K562 (cell line): ENCODE results near the gene MSANTD1. TPM values are rescaled to one million over a fixed set of nuclear protein-coding genes. Genes with fewer than 3 reads are reported as not detected.

Source experiments
- ATAC-seq: fragments of 200-7000 bp; cut with Tn5 transposase; 3 replicates; pipeline ENCODE4 v1.9.1; 2020; ENCODE audit warnings: moderate library complexity
- BruUV-seq: library from RNA; stranded (reverse); fragments of 400-500 nt; replicated peaks from 2 replicates; lab custom pipeline; 2021; lab: Mats Ljungman, UMichigan
- CTCF ChIA-PET: fragments of 300-600 bp; formaldehyde crosslinking; extraction: SDS; loops from one replicate; lab custom pipeline; 2021; ENCODE audit warnings: low intra/inter-chr PET ratio; lab: Yijun Ruan, JAX
- POLR2A ChIA-PET: fragments of 300-600, 350-650 bp; sonication (Branson Sonifier 250); formaldehyde crosslinking; extraction: SDS; loops from one replicate; lab custom pipeline; 2021; ENCODE audit warnings: antibody characterized with exemption, inconsistent platforms; lab: Yijun Ruan, JAX
- DNase-seq, 4 experiments: peaks; one replicate each; pipeline versions ENCODE4 v3.0.0 to v3.0.0-alpha.2; 2011 to 2018; ENCODE audit warnings: low spot score in 3 of 4, mixed read lengths in 3 of 4; ENCODE audit errors: extremely low read depth in 1 of 4
- FAIRE-seq: peaks from 2 replicates; lab custom pipeline; 2011; peaks lifted over from hg19 to GRCh38; lab: Jason Lieb, UNC
- H2AFZ ChIP-seq: 2 replicates; pipeline ENCODE4 v1.6.0; 2011; ENCODE audit warnings: low read depth, low read length, control low read depth, inconsistent platforms
- H3K27ac ChIP-seq: fragments of 200-600 bp; 3 replicates; pipeline ENCODE4 v1.8.0; 2011; ENCODE audit warnings: low read depth, mild to moderate bottlenecking, control low read depth, inconsistent platforms, low read length, moderate library complexity, mixed read lengths; ENCODE audit errors: extremely low read depth
- H3K27me3 ChIP-seq, 2 experiments: fragments of 300-600 bp in 1 of 2; 2 replicates in 1 of 2; 3 replicates in 1 of 2; pipeline versions ENCODE4 v1.6.0 to v1.8.0; 2011; ENCODE audit warnings: inconsistent platforms in 2 of 2, low read length in 2 of 2, mild to moderate bottlenecking in 1 of 2, mixed read lengths in 1 of 2, moderate library complexity in 1 of 2; ENCODE audit not compliant: control insufficient read depth in 2 of 2, insufficient read depth in 2 of 2
- H3K36me3 ChIP-seq: fragments of 300-600 bp; 3 replicates; pipeline ENCODE4 v1.8.0; 2011; ENCODE audit warnings: mild to moderate bottlenecking, low read length, inconsistent platforms; ENCODE audit not compliant: control insufficient read depth, insufficient read depth
- H3K4me1 ChIP-seq, 2 experiments: fragments of 200-600 bp in 1 of 2; replicated peaks in 1 of 2; 2 replicates in 1 of 2; 3 replicates in 1 of 2; pipeline versions ENCODE4 v1.5.1 to v1.8.0; 2011; ENCODE audit warnings: inconsistent platforms in 2 of 2, low read length in 2 of 2, mild to moderate bottlenecking in 1 of 2, mixed read lengths in 1 of 2, moderate library complexity in 1 of 2; ENCODE audit not compliant: control insufficient read depth in 2 of 2, insufficient read depth in 2 of 2
- H3K4me2 ChIP-seq: 2 replicates; pipeline ENCODE4 v1.6.1; 2011; ENCODE audit warnings: low read length, control low read depth, inconsistent platforms, mixed read lengths; ENCODE audit not compliant: insufficient read depth
- H3K4me3 ChIP-seq: fragments of 200-600 bp; sonication (generic), shearing (Covaris generic); 2 replicates; pipeline ENCODE4 v1.5.1; 2016; ENCODE audit warnings: control low read depth, inconsistent platforms
- H3K79me2 ChIP-seq: fragments of 200-600 bp; 3 replicates; pipeline ENCODE4 v1.8.0; 2011; ENCODE audit warnings: low read length, inconsistent platforms; ENCODE audit not compliant: control insufficient read depth, insufficient read depth
- H3K9ac ChIP-seq, 2 experiments: 2 replicates each; pipeline versions ENCODE4 v1.6.0 to v1.6.1; 2011; ENCODE audit warnings: low read depth in 2 of 2, low read length in 2 of 2, control low read depth in 1 of 2, inconsistent platforms in 1 of 2, mild to moderate bottlenecking in 1 of 2, mixed read lengths in 1 of 2; ENCODE audit not compliant: insufficient read depth in 1 of 2
- H3K9me1 ChIP-seq: one replicate; pipeline ENCODE4 v1.6.0; 2011; ENCODE audit warnings: inconsistent platforms, mild to moderate bottlenecking, low read length, moderate library complexity; ENCODE audit not compliant: control insufficient read depth, insufficient read depth
- H3K9me3 ChIP-seq: replicated peaks from 2 replicates; pipeline ENCODE4 v1.5.1; 2011; ENCODE audit warnings: low read depth, low read length, inconsistent platforms; ENCODE audit not compliant: control insufficient read depth, insufficient read depth
- H4K20me1 ChIP-seq: replicated peaks from 2 replicates; pipeline ENCODE4 v1.6.1; 2011; ENCODE audit warnings: low read length, inconsistent platforms, mixed read lengths; ENCODE audit not compliant: control insufficient read depth, insufficient read depth
- ARID3A ChIP-seq: IDR thresholded peaks from 2 replicates; pipeline ENCODE4 v1.6.1; 2012; ENCODE audit warnings: low read depth, low read length, improper control_type of control experiment, borderline replicate concordance
- CTBP1 ChIP-seq: fragments of 450-650 bp; IDR thresholded peaks from 2 replicates; pipeline ENCODE4 v1.6.1; 2016; ENCODE audit warnings: borderline replicate concordance
- KAT8 ChIP-seq: fragments of 450-650 bp; IDR thresholded peaks from 2 replicates; pipeline ENCODE4 v1.6.1; 2016; ENCODE audit warnings: low read depth, mild to moderate bottlenecking
- LCOR ChIP-seq: sonication (generic); formaldehyde crosslinking; IDR thresholded peaks from 2 replicates; pipeline ENCODE4 v1.8.0; 2022; ENCODE audit warnings: mild to moderate bottlenecking, missing genetic modification reagents
- MCM5 ChIP-seq: fragments of 450-650 bp; IDR thresholded peaks from 2 replicates; pipeline ENCODE4 v1.6.1; 2016; ENCODE audit warnings: low read depth
- MTA2 ChIP-seq: fragments of 450-650 bp; IDR thresholded peaks from 2 replicates; pipeline ENCODE4 v1.6.1; 2016; ENCODE audit warnings: low read depth
- MYBL2 ChIP-seq, 2 experiments: fragments of 450-650 bp in 1 of 2; sonication (generic) in 1 of 2; formaldehyde crosslinking in 1 of 2; IDR thresholded peaks; 2 replicates each; pipeline versions ENCODE4 v1.6.1 to v1.8.1; 2017 to 2022; ENCODE audit warnings: borderline replicate concordance in 1 of 2, inconsistent platforms in 1 of 2, low read depth in 1 of 2, mild to moderate bottlenecking in 1 of 2, missing genetic modification reagents in 1 of 2, moderate library complexity in 1 of 2
- POLR3G ChIP-seq: IDR thresholded peaks from 2 replicates; pipeline ENCODE4 v1.6.1; 2011; ENCODE audit not compliant: insufficient read length, insufficient replicate concordance; ENCODE audit errors: extremely low read depth
- TCF3 ChIP-seq: sonication (generic); formaldehyde crosslinking; IDR thresholded peaks from 2 replicates; pipeline ENCODE4 v1.4.0; 2020; ENCODE audit warnings: mild to moderate bottlenecking, missing genetic modification reagents
- TCF7 ChIP-seq: sonication (generic); IDR thresholded peaks from 2 replicates; pipeline ENCODE4 v1.6.1; 2016; ENCODE audit warnings: antibody characterized with exemption, borderline replicate concordance
- TEAD1 ChIP-seq, 2 experiments: fragments of 450-650 bp in 1 of 2; sonication (generic) in 1 of 2; formaldehyde crosslinking; IDR thresholded peaks; 2 replicates each; pipeline versions ENCODE4 v1.4.0 to v1.8.0; 2020 to 2022; ENCODE audit warnings: mild to moderate bottlenecking in 2 of 2, missing genetic modification reagents in 1 of 2
- TRIM28 ChIP-seq: fragments of 450-650 bp; IDR thresholded peaks from 2 replicates; pipeline ENCODE4 v1.6.1; 2017
- ZFP30 ChIP-seq: fragments of 250-450 bp; sonication (Bioruptor Pico); IDR thresholded peaks from 2 replicates; pipeline ENCODE4 v1.8.0; 2022; ENCODE audit warnings: moderate library complexity, mild to moderate bottlenecking, inconsistent platforms, borderline replicate concordance
- ZNF280A ChIP-seq: fragments of 450-650 bp; IDR thresholded peaks from 2 replicates; pipeline ENCODE4 v1.6.1; 2018; ENCODE audit warnings: mild to moderate bottlenecking, low read depth; ENCODE audit not compliant: partially characterized antibody
- ZNF609 ChIP-seq: sonication (generic); formaldehyde crosslinking; IDR thresholded peaks from 2 replicates; pipeline ENCODE4 v1.8.1; 2023; ENCODE audit warnings: missing genetic modification reagents, mild to moderate bottlenecking, borderline replicate concordance
- ZNF668 ChIP-seq: fragments of 250-450 bp; sonication (Bioruptor Pico); IDR thresholded peaks from 2 replicates; pipeline ENCODE4 v1.8.0; 2022; ENCODE audit warnings: mild to moderate bottlenecking, inconsistent platforms
- WGBS: fragments of 100-300 bp; shearing (Covaris generic); methylation state at CpG from one replicate; pipeline ENCODE4 v1.1.6; 2016; ENCODE audit warnings: low coverage, mixed read lengths; ENCODE audit not compliant: insufficient coverage; ENCODE audit errors: missing lambda C conversion rate; 5-methylcytosine and 5-hydroxymethylcytosine counted together
- in situ Hi-C: fragments of 300-500 bp; cut with MboI; formaldehyde crosslinking; loops from 4 replicates; pipeline ENCODE4 v1.15.0; 2018; ENCODE audit warnings: inconsistent platforms, mixed read lengths
- intact Hi-C: fragments of 100-400 bp; cut with micrococcal nuclease; formaldehyde crosslinking; loops from 2 replicates; pipeline ENCODE4 v1.14.2; 2022
- polyA plus RNA-seq, 8 experiments: library from polyadenylated mRNA; depleted of rRNA in 4 of 8; stranded (reverse) in 5 of 8; unstranded in 3 of 8; fragments of >200 nt; fragmentation: Nextera tagmentation in 2 of 8; fragmentation: Illumina TruSeq in 1 of 8; extraction: Ambion mirVana in 2 of 8; extraction: Trizol in 1 of 8; gene quantifications; 2 replicates each; pipeline versions ENCODE4 v1.2.1 to v1.2.3, GENCODE V29; 2011 to 2014; ENCODE audit warnings: inconsistent platforms in 1 of 8, missing spikeins in 1 of 8
- total RNA-seq, 7 experiments: library from RNA; depleted of rRNA in 6 of 7; stranded (reverse); fragments of >200 nt in 6 of 7; fragmentation: Illumina TruSeq in 2 of 7; extraction: Trizol in 2 of 7; gene quantifications; 2 replicates each; pipeline versions ENCODE4 v1.2.1 to v1.2.3, GENCODE V29; 2011 to 2021; ENCODE audit warnings: low replicate concordance in 1 of 7

MSANTD1 gene
- total and polyA plus RNA-seq, 9 of the 15 experiments (the other 6 are each of a cell fraction or from before 2014, with no cell fraction given) = 0.04 to 0.09 (median 0.07) TPM; not detected in 6

GRCh38 chr4:3229964-3230363, 19.0 kb upstream of the MSANTD1 start:
- no peak overlapping the region for H3K4me2 ChIP-seq
- DNase-seq (no peak), ATAC-seq (no peak), FAIRE-seq (no peak)
- peaks cover 49% of the 10 kb centered on the region for H3K36me3 ChIP-seq
- peaks cover 5% of the 10 kb centered on the region for H3K9me1 ChIP-seq
- H3K9me3 ChIP-seq = no peaks in the 10 kb centered on the region
- H3K27ac ChIP-seq = no peak overlapping the region
- in situ Hi-C loops (no loop called here), intact Hi-C loops (no loop called here)
- CTCF ChIA-PET = no interaction called here
- H3K79me2 ChIP-seq = no peaks in the 10 kb centered on the region
- H2AFZ ChIP-seq = no peak overlapping the region
- no peak overlapping the region for H3K4me3 ChIP-seq
- no peaks in the 10 kb centered on the region for H3K27me3 ChIP-seq
- BruUV-seq = no TSS peak
- POLR2A ChIA-PET = interaction anchor here (1.1 kb wide), 1 partner anchor 29 kb away, joined by 4 read pairs; no protein-coding TSS in a partner anchor
- H3K9ac ChIP-seq = no peak overlapping the region
- 96% methylated on average over 10 of the region's 17 CpGs for WGBS
- H4K20me1 ChIP-seq = no peaks in the 10 kb centered on the region
- H3K4me1 ChIP-seq = peaks cover 0 to 14% of the 10 kb centered on the region in 2 experiments; a peak in 3 of 5 replicates
- TF ChIP-seq ZNF668 (CRISPR knock-in tag) (no peak), LCOR (CRISPR knock-in tag) (no peak), ZFP30 (CRISPR knock-in tag) (no peak), TCF7 (no peak), POLR3G (no peak), TCF3 (no peak), ARID3A (no peak), MTA2 (no peak), MYBL2 (IDR thresholded peaks at IDR 0.05; ENCODE audit: low read depth) (no peak), MYBL2 (CRISPR knock-in tag; IDR thresholded peaks at IDR 0.05; ENCODE audit: borderline replicate concordance) (no peak), KAT8 (no peak), ZNF609 (CRISPR knock-in tag) (no peak), CTBP1 (no peak), TEAD1 (CRISPR knock-in tag; IDR thresholded peaks at IDR 0.05) (no peak), ZNF280A (no peak), MCM5 (no peak), TRIM28 (no peak)
